GM18868 (cell line): ENCODE results near the gene MLC1.

ENCODE experiments used
- ATAC-seq: cut with Tn5 transposase; IDR thresholded peaks from one replicate; pipeline ENCODE4 v1.9.1; 2021; ENCODE audit warnings: mild to moderate bottlenecking, moderate library complexity; ENCODE audit not compliant: unreplicated experiment

The MLC1 gene

GRCh38 chr22:50016988-50017700 is 68.1 kb downstream of the MLC1 start:
- no peak for ATAC-seq

DNA sequence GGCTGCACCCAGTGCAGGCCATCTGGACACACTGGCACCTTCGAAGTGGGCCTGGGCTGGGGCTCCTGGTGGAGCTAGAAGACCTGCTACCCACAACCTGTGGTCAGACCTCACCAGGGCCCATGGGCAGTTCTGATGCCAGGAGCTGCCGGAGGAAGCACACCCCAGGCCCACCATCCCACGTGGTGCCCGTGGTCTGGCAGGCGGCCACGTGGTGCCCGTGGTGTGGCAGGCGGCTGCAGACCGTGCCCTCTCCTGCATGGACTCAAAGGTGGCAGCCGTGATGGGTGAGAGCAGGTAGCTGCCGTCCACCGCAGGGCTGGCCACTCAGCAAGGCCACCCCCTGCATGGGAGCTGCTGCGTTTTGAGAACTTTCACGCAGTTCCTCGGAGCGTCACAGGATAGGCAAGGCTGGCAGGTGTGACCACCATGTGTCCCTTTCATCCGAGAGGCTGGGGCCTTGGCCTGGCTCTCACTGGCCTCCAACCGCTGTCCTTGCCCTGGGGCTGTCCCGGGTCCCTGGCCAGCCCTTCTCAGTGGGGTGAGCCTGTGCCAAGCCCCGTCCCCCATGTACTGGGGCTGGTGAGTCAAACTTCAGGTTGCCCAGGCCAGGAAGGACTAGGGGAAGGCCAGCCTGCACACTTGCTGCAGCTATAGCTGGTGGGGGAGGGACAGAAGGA is 68.8 kb downstream of the MLC1 start:
- ATAC-seq, result no peak

DNA sequence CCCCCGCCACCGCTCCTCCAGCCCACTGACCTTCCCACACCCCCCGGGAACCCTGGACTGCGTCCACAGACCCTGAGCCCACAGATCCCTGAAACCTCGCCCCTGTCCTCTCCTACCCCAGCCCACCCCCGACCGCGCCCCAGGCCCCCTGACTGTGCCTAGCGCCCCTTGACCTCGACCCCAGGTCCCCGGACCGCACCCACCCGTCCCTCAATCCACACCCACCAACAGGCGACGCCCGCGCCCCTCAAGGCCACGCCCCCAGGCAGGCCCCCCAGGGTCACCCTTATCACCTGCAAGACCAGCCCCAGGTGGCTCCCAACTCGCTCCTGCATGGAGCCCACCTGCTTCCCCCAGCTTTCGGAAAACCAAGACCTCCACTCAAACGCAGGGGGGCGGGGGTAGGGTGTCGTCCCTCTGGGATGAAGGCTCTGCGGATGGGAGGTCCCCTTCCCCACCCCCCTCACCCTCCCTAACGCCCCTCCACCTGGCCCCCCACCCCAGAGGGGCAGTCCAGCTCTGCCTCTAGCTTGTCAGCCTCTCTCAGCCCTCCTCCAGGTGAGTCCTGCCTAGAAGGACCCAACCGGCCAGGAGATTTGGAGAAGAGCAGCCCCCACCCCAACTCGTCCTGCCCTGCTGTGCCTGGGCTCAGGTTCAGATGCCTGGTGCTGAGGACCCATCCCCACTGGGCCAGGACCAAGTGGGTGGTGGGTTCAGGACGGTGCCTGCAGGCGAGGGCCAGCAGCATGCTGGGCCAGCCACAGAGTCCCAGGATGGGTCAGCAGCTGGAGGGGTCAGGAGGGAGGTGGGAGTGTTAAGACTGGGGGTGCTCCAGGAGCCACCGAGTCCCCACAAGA is 69.5 kb downstream of the MLC1 start:
- ATAC-seq, result no peak

DNA sequence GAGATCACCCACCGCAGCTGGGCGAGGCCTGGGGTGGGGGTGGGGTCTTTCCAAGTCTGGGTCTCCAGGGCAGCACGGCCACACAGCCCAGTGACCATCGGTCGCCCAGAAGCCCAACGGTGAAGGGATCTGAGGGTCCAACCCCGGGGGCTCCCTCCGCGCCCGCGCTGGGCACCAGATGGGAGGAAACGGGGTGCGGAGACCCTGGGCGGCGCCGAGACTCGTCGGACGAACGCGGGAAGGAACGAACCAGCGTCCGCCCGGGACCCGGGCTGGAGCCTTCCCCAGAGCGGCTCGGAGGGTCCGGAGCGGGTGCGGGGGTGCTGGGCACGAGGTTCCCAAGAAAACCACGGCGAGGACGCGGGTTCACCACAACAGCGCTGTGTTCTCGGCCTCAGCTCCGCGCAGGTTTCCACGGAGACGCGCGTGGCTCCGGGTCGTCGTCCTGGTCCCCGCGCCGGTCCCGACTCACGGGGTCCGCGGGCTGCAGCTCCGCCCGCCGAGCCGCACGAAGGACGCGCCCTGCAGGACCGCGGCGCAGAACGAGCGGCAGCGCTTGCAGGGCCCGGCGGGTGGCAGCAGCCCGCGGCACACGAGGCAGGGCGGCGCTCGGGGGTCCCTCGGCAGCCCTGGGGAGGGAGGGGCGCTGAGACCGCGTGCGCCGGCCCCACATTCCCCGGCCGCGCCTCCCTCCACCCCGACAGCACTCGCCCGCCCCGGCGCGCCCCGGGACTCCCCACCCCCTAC is 70.4 kb downstream of the MLC1 start:
- ATAC-seq, result no peak

GRCh38 chr22:50014053-50014501 is 71.1 kb downstream of the MLC1 start:
- no peak for ATAC-seq

GRCh38 chr22:50012211-50013181 is 72.7 kb downstream of the MLC1 start, which contains the start of gene IL17REL:
Gene IL17REL, minus strand, starts transcription at chr22:50012765. Its CDS starts 119 bp downstream, at chr22:50012646.
- no peak for ATAC-seq

DNA sequence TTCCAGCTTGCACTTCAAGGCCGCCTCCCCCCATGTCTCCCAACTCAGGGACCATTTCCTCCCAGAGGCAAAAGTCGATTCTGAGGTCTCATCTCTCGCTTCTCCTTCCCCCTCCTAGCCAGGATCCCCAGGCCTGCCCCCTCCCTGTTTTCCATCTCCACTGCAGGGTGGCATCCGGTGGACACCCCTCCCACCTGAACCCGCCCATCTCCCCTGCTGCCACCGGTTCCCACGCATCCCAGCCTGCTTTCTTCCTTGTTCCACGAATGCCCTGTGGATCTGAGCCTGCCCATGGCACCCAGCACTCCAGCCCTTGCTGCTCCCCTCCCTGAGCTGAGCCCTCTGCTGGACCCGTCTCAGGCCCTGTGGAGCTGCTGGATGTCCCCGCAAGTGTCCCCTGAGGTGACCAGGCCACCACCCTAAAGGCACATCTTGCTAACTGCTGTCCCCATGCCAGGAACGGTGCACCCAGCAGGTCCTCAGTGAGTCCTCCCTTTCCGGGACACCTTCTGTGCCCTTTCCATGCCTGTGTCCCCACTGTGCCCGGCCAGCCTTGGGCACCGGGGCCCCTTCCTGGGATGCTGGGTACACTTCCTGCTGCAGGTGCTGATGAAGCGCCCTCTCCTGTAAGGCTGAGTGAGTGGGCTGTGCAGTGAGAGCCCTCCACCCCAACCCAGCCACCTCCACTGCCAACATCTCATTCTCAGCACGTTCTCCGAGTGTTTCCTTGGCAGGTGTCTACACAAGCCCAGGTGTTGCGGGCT is 73.6 kb downstream of the MLC1 start:
- no peak for ATAC-seq

- ATAC-seq, result peak; percentile 34
Observed at GRCh38 chr22:50010676-50011446, 74.4 kb downstream of the MLC1 start.

- peak; percentile 8 for ATAC-seq
Observed at GRCh38 chr22:50009765-50010675, 75.2 kb downstream of the MLC1 start.
